T1000 (cell line): ENCODE data around the gene RASGRP1.

Experiments
- DNase-seq: peaks from one replicate; lab custom pipeline; 2025; ENCODE audit warnings: mixed read lengths; lab: John Stamatoyannopoulos, UW

RASGRP1 gene

DNA sequence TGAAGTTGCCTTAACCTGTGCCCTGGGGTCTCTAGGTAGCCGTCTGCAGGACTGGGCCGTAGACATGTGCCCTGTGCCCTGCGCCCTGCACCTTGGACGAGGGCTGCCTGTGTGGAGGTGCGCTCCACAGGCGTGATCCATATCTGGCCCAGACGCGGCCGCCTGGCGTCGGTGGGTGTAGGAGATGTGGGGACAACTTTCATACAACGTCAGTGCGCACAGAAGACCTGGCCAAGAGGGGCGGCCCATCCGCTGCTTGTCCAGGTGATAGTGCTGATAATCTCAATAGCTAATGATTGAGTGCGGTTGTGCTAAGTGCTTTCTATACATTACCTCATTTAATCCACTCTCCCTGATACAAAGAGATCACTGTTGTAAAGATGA, 665 bp upstream of the RASGRP1 start:
- DNase-seq, result no peak

DNA sequence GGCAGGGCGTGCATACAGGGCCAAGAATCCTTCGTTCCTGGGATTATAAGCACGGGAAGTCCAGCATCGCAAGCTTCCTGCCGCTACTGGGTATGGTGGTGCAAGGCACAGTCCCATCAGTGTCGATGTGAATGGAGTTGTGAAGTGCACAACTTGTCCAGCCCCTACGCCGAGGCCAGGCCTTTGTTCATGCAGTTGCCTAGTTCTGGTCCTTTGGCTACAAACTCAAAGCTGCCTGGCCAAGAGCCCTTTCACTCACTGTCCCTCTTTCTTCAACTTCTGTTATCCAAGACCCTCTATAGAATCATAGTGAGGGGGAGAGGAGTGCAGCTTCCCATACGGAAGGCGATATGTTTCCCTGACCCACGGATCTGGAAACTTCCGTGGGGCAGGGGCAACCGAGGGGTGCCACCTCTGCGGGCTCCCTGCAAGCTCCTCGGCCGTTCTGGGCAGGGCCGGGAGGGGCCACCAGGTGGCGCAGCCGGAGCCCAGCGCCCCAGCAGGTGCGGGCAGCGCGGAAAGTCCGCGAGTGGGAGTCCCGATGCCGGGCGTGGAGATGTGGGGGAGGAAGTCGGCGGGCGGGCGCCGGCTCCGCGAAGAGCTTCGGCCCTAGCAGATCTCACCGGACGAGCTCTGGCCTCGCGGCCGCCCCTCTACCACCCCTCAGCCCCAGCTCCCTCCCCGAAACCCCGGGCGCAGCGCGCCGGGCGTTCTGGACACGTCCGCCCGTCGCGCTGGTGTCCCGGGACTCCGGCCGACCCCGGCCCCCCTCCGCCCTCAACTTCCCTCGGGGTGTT, 693 bp downstream of the RASGRP1 start:
- peak; percentile 38 for DNase-seq

DNA sequence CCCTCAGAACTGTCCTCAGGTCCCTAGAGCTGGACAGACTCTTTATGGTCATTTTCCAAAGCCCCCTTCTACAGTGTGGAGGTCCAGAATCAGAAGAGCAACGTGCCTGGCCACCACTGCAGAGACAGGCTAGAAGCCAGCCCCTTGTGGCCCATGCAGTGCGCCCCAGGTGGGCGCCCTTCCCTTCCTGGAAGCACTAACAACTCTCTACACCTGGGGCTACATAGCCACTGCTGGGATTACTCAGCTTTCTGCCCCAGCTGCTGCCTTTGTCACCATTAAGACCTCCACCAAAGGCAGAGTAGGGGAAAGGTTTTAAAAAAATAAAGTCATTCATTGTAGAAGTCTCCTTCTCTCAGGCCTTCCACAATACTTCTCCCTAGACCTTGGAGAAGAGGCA, 2.3 kb downstream of the RASGRP1 start:
- DNase-seq, result no peak

DNA sequence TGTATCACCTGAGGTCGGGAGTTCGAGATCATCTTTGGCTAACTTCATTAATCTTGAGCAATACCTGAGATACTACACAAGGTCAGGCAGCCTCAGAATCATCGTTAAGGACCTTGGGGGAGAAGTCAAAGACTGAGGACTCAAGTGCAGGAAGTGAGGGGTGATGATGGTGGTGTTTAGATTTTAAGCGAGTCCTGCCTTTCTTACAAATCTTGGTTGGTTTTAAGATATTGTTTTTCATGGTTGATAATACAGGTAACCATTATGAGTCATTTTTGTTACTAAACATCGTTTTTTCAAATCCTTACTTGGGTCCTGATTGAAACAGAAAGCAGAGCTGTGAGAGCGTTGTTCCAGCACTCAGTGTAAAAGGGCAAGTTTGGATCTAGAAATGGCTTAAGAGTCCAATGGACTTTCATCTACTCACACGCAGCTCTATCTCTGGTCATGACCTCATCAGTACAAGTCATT, 4.1 kb downstream of the RASGRP1 start:
- DNase-seq, result no peak

DNA sequence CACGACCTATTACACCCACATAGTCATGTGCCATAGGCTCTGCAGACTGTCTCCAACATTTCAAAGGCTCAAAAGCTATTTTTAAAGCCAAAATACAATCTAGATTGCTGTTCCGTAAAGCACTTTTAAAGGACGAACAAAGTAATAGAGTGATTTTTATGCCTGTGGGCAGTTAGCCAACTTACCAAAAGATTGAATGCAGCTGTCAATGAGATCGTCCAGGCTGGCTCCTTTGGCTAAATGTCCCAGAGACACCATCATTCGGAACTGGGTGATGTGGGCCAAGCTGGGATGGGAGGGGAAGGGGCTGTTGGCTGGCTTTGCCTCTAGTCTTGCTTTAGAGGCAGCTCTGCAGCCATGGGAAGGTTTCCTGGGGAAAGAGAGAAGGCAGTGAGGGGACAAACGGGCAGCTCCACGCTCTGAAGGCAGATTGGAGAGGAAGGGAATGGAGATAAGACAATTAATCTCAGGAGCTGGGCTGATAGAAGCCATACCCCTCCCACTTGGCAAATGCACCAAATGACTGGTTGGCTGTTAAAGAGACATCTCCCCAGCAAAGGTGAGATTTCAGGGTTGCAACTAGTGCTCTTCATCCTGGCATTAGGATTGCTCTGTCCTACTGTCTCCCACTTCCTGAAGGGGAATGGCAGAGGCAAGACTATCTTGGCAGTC, 4.8 kb downstream of the RASGRP1 start:
- no peak for DNase-seq

DNA sequence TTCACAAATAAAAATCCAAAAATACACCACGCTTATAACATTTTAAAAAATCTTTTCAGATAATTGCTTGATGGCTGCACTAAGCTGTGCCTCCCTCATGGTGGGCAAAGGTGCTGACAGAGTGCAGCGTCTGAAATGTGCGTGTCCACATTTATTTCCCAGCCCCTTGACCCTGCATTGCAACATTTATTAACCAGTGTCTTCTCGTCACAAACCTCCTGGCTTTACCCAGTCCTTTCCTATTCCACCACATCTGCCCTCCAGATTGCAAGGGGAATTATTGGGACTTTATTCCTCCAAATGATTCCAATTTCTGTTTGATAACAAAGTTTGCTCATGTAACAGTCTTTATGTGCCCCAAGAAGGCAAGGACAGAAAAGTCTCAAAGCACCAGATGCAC, 5.5 kb downstream of the RASGRP1 start:
- no peak for DNase-seq

DNA sequence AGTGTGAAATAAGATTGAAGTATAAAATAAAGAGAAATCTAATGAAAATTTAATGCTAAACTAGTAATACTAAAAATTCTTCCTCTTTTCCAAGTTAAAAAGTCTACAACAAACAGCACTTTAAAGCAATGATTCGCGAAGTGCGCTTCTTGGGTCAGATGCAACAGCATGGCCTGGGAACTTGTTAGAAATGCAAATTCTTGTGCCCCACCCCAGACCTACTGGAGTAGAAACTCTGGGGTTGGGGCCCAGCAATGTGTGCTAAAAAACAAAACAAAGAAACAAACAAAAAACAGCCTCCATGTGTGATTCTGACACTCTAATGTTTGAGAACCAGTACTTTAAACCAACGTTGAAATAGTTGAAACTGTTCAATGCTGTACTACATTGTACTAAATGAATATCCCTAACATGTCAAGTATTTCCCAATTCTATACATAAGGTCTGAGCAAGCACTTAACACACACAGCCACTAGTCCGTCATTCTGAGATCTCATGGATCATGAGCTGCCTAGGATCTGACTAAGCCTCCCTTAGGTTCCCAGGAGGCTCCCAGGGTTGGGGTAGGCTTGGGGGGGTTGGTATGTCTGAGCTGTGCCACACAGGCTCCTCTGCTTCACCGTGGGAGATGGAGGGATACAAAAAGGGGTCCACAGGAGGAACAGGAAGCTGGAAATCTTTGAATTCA, 6.1 kb downstream of the RASGRP1 start:
- DNase-seq, result no peak

DNA sequence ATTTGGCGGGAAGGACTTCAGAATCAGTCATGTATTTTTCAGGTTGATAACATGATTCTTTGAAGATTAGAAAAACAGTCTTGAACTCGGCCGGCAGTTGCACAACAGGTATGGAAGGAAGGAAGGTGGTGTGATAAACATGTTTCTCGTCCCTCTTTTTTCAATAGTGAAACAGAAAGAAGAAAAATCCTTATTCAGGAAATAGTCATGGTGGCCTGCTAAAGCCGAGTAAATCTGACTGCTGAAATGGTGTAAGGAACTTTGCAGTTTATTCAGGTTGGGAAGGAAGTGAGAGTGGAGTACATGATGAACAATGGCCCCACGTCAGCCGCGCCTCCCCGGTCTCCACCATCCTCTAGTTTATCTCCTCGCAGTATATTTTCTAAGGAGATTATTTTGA, 6.7 kb downstream of the RASGRP1 start:
- DNase-seq, result no peak

DNA sequence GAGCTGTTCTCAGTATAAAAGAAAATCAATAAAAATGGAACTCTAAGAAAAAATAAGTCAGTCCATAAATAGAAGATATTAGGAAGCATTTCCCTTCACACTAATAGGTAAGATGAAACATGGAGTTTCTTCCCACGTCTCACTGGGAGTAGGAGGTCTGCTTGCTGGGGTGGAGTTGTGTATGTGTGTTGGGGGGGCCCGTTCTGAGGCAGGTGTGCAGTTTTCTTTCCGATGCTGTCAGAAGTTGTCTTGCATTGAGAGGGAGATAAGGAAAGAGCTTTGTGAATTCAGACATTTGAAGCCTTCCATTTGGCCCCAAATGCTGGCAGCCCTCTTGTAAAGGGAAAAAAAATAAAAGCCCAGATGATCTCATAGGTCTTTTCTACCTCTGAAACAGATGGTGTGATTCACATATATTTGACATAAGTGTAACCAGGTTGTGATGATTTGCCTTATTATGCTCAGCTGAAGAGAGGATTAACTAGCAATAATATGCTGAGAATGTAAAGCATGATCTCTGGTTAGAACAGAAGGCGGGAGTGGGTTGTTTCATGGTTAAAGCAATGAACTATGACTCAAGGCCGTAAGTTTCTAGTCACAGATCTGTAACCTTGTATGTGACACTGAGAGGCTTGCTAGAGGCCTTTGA, 8.8 kb downstream of the RASGRP1 start:
- DNase-seq, result no peak

DNA sequence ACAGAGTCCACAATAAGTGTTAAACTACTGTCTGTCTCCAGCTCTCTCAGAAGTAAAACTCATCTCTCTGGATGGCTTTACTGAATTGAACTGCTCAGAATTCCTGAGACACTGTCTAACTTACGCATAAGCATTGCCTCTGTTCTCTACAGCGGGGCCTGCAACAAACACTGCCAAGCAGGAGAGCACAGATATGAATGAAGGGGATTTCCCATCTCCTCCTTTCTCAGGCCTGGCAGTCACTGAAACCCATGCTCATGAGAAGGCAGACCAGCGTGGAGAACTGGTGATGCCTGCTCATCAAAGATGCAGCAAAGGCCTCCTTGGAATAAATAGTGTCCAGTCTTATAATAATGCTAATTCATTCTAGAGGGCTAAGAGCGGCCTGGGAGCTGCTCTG, 10.3 kb downstream of the RASGRP1 start:
- DNase-seq, result no peak

DNA sequence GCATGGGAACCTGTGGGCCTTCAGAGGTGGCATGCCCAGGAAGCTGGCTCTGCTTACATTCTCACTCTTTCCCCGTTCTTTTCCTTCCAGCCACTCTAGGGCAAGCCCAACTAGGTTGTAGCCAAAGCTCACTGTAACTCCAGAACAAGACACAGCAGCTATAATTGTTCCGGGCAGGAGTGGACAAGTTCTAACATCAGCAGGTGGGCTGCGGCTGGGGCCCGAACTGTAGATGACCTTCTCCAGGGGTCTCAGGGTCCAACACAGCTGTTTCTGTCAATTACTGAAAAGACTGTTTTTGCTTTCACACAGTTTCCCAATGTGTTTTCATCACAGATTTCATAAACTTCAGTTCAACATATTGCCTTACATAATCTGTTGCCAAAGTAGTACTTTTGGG, 11.5 kb downstream of the RASGRP1 start:
- no peak for DNase-seq

DNA sequence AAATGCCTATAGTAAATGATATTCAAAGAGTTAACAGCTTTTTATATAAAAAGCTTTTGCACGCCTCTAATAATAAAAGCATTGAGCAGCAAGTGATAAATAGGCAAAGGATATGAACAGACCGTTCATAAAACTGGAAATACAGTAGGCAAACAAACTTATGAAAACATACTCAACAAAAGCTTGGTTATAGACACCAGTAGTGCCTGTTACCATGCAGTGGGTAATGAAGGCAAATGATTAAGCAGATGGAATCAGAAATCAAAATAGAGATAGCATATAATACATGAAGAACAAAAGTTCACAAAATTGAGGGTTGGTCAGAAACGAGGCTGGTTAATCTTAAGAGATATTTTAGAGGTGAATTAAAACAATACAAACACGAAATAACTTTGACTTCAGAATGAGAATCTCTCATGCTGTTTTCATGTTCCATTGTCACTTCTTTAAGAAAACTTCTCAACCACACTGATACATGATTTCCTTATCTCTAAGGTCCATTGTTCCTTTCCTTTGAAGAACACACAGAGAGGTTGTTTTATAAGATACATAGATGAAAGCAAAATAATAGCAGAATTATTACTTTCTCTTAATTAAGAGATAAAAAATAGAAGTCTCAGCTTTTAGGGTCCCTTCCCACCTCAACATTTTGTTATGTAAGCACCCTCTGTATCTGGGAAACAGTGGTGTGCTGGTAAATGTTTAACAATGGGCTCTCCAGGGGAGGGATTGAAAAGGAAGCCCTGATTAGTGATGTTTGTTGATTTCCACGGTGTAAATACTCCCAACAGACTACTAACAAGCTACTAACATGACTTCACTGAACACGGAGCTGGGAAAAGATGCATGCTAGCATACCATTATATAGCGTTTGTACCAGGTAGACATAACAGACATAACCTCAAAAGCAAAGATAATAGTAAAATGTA, 12.6 kb downstream of the RASGRP1 start:
- DNase-seq, result no peak

DNA sequence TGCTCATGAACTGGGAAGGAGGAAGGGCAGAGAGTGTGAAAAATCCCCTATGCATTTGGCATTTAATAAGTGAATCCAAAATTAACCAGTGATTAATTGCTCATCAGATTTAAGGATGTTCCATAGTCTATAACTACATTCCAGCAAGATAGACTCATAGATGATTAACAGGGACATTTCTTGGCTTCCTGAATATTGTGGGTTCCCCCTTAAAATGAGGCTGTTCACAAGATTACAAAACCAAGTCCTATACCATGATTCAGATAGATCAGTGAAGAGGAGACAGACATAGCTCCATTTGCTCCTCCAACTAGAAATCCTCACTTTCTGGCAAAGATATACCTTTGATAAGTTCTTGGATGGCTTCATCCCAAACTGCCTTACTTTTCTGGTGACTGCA, 15.4 kb downstream of the RASGRP1 start:
- no peak for DNase-seq

DNA sequence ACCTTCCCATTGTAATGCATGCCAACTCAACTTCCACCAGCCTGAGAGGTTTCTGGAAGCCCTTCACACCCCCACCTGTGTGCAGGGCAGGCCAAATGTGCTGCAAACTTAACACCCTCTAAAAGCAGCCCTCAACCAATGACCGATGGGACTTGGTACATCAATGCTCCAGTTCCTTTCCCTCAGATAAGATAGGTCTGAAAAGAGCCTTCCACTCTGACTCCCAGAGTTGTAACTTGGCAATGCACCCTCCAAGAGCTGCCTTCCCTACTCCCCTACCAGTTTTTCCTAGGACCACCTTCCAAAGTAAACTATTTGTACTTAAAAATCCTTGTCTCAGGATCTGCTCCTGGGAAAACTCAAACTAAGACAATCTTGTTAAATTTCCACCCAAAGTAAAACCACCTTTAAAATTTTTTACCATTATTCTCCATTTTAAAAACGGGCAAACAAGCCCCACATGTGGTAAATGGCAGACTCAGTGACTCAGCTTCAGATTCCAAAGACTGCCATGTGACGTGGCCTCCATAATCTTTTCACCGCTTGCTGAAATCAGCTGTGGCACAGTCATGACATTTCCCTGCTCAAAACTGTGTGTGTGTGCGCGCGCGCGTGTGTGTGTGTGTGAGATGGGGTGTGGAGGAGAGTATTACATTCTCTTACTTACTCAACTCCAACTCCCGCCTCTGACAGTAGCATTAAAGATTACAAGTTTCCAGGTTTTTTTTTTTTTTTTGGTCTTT, 17.2 kb downstream of the RASGRP1 start:
- no peak for DNase-seq

DNA sequence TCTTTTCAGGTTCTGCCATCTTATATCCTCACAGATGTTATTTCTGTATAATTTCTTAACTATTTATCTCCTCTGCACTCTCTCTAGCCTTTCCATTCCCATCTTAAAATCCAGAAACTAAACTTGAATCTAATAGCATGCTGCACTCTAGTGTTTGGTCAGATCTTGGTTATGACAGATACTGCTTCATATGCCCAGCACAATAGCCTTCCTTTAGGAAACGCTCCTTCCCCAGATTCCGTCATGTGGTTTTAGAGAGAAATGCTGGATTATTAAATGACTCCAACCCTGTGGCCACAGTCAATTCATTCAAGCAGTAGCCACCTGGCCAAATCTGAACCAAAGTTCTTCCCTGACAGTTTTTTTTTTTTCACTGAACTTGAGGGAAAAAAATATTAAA, 19.4 kb downstream of the RASGRP1 start:
- DNase-seq, result no peak

DNA sequence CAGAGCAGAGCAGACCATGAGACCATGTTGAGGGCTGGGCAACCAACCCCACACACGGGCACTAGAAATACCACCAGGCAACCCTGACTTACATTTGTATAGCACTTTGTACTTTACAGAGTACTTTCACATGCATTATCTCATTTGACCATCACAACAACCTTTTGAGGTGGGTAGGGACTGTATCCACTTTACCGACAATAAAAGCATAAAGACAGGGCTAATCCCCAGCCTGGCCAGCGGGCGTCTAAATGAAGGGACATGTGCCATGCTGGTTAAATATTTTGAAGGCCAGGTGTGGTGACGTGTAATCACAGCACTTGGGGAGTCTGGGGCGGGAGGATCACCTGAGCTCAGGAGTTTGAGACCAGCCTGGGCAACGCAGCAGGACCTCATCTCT, 23.6 kb downstream of the RASGRP1 start:
- no peak for DNase-seq

DNA sequence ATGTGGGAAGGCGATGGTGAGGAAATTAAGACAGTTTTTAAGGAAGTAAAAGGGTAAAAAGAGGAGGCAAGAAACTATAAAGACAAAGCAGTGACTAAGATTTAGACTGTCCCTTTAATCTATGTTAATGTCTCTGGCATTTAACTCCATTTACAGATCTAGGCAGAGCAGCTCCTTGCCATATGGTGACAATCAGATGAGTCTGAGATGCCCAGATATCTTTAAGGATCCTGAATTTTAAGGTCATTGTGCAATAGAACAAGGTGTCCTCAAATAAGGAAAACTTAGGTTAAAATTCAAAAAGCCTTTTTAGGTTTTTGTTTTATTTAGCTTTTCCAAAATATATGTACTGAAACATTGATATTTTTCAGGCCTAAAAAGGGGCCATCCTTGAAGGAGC, 24.1 kb downstream of the RASGRP1 start:
- DNase-seq, result no peak

DNA sequence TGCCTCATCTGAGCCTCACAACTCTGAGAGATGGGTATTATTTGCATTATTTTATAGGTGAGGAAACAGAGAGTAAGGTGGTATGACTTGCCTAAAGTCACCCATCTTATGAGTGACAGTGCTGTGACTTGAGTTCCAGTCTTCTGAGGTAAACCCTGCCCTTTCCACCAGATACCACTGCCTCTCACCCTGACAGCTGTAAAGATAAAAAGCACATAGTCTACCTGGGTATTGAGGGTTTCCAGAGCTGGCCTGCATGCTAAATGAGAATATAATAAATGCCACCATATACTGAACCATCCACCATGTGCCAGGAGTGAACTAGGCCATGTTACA, 25.6 kb downstream of the RASGRP1 start:
- DNase-seq, result no peak

DNA sequence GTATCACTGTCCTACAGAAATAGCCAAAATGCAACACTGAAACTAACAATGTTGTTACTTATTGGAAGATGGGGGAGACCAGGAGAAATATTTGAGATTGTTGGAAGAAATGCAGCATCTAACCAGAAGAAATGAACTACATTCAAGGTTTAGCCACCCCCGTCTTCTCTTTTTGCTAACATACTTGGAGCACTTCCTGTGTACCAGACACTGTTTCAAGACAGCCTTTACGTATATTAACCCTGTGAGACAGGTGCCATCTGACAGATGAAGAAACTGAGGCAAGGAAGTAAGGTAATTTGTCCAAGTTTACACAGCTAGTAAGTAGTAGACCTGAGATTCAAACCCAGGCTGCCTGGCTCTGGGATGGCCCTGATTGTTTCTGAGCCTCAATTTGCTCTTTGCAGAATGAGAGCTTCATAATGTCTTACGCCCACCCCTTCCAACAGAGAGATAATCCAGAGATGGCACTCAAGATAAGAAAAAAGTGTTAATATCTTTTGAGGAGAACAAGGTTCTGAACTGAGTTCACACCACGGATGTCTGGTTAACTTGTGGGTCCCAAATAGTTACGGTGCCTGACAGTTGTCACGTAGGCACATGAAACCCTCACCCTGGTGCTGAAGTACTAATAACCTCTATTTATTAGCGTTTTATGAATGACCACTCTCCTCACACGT, 26.1 kb downstream of the RASGRP1 start:
- DNase-seq, result no peak

DNA sequence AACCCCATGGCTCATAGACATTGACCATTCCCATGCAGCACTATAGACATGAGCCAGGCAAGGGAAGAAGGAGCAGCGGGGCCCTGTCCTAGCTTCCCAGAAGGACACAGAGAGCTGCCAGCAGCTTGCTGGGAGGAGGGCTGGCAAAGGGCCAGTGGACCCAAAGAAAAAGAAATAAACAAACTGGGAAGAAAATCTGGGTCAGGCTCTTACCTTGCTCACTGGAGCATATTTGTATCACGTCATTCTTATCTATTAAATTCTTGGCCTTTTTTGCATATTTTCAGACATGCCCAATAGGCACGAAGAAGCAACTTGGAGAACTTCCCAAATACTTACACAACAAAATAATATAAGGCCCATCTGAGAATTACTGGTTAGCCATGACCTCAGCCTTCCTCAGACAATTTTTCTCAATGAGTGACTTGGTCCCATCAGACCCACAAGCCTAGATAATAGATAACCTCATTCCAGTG, 28.4 kb downstream of the RASGRP1 start:
- DNase-seq, result peak; percentile 63
